SK-N-SH (cell line): ENCODE results near the gene BFSP2.

Experiments used
- CHD2 ChIP-seq: fragments of 150-350 bp; IDR thresholded peaks from 2 replicates; pipeline ENCODE4 v1.6.1; 2018; ENCODE audit warnings: low read length; ENCODE audit not compliant: partially characterized antibody
- EP300 ChIP-seq, 2 experiments: IDR thresholded peaks; 2 replicates each; pipeline versions ENCODE4 v1.4.0 to v1.6.1; 2012; ENCODE audit warnings: borderline replicate concordance in 1 of 2, low read depth in 1 of 2, low read length in 1 of 2
- EZH2phosphoT487 ChIP-seq: fragments of 200-600 bp; sonication (generic); IDR thresholded peaks from 2 replicates; pipeline ENCODE4 v1.6.1; 2017; ENCODE audit warnings: low read depth, mixed run types, mild to moderate bottlenecking, antibody characterized with exemption, moderate library complexity, borderline replicate concordance
- FOXM1 ChIP-seq: IDR thresholded peaks from 2 replicates; pipeline ENCODE4 v1.4.0; 2012; ENCODE audit warnings: low read depth, mild to moderate bottlenecking
- JUND ChIP-seq: IDR thresholded peaks from 2 replicates; pipeline ENCODE4 v1.4.0; 2012
- MXI1 ChIP-seq: IDR thresholded peaks from 2 replicates; pipeline ENCODE4 v1.6.1; 2012; ENCODE audit warnings: mild to moderate bottlenecking, low read depth, low read length, improper control_type of control experiment
- POLR2AphosphoS5 ChIP-seq: IDR thresholded peaks from 2 replicates; pipeline ENCODE4 v1.6.1; 2012; ENCODE audit warnings: low read depth, low read length
- RAD21 ChIP-seq: IDR thresholded peaks from 2 replicates; pipeline ENCODE4 v1.6.1; 2012; ENCODE audit warnings: mild to moderate bottlenecking, low read length
- YY1 ChIP-seq: IDR thresholded peaks from 2 replicates; pipeline ENCODE4 v1.4.0; 2012; ENCODE audit warnings: low read depth, mild to moderate bottlenecking
- TF ChIP-seq, protein P1 (sequence below): fragments of 200-600 bp; sonication (generic); IDR thresholded peaks from 2 replicates; pipeline ENCODE4 v1.6.1; 2017; ENCODE audit warnings: antibody characterized with exemption, mild to moderate bottlenecking, moderate library complexity
- TF ChIP-seq, protein P2 (sequence below): IDR thresholded peaks from 2 replicates; pipeline ENCODE4; 2012

DNA sequence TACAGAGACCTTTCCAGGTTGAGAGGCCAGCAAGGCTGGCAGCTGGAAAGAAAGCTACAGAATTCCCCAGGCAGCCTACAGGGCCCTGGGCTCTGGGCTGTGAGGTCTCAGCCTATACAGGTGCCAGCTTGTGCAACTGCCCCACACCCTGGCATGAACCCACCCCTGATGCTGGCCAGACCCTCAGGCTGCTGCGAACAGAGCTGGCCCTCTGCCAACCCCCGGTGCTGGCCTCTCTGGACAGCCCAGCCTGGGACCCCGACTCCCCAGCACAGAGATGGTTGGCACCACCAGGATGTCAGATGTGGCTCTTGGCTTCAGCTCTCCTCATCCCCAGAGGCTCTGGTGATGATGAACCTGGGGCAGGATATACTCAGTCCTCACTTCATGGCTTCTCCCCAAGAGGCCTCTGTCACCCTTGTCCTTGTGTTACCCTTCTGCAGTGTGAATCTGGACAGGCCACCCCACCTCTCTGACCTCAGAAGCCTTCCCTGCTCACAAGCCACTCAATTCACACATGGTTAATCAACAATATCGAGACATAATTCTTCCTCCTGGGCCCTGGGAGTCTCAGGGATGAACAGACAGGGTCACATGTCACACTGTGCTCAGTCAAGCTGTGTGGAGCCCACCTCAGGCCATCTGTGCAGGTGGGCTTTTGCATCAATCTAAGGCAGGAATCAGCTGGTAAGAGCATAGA is 11.0 kb upstream of the BFSP2 start:
- no peak for TF ChIP-seq MXI1
- TF ChIP-seq, protein P1, sequence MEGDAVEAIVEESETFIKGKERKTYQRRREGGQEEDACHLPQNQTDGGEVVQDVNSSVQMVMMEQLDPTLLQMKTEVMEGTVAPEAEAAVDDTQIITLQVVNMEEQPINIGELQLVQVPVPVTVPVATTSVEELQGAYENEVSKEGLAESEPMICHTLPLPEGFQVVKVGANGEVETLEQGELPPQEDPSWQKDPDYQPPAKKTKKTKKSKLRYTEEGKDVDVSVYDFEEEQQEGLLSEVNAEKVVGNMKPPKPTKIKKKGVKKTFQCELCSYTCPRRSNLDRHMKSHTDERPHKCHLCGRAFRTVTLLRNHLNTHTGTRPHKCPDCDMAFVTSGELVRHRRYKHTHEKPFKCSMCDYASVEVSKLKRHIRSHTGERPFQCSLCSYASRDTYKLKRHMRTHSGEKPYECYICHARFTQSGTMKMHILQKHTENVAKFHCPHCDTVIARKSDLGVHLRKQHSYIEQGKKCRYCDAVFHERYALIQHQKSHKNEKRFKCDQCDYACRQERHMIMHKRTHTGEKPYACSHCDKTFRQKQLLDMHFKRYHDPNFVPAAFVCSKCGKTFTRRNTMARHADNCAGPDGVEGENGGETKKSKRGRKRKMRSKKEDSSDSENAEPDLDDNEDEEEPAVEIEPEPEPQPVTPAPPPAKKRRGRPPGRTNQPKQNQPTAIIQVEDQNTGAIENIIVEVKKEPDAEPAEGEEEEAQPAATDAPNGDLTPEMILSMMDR: no peak
- no peak for TF ChIP-seq EZH2phosphoT487
- TF ChIP-seq POLR2AphosphoS5: no peak
- no peak for TF ChIP-seq EP300 (IDR thresholded peaks at IDR 0.05; ENCODE audit: borderline replicate concordance in 1 of 2, low read depth in 1 of 2, low read length in 1 of 2)
- TF ChIP-seq RAD21: no peak
- TF ChIP-seq FOXM1: no peak
- TF ChIP-seq YY1: no peak
- TF ChIP-seq, protein P2, sequence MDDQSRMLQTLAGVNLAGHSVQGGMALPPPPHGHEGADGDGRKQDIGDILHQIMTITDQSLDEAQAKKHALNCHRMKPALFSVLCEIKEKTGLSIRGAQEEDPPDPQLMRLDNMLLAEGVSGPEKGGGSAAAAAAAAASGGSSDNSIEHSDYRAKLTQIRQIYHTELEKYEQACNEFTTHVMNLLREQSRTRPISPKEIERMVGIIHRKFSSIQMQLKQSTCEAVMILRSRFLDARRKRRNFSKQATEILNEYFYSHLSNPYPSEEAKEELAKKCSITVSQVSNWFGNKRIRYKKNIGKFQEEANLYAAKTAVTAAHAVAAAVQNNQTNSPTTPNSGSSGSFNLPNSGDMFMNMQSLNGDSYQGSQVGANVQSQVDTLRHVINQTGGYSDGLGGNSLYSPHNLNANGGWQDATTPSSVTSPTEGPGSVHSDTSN: no peak
- no peak for TF ChIP-seq JUND
- TF ChIP-seq CHD2: no peak
